ENCODE results near the gene KCNJ2.

DNA sequence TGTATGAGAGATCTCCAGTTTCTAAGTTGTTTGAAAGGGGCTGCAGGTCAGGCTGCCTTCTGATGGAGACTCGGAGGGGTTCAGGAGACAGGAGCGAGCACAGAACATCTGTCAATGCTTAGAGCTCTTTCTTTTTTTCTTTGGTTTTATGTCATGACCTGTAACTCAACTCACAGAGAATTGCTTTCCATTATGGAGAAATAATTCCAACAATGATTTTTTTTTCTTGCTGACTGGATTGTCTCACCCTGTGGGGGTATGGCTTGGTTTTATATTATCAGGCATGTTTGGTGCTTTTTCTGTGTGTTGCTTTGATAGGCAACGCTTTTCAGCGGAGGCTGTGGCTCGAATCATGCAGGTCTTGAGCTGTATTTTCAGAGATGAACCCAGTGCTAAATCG lies 10.7 kb upstream of the KCNJ2 start:
- TF ChIP-seq POLR2A (IDR thresholded peaks at IDR 0.05; ENCODE audit: low read length) (no peak), HOXA7 (CRISPR knock-in tag; IDR thresholded peaks at IDR 0.05) (no peak), ZFP36 (IDR thresholded peaks at IDR 0.05; ENCODE audit: borderline replicate concordance, partially characterized antibody) (no peak), RAD21 (conservative IDR thresholded peaks at IDR 0.05 in 1 of 2, IDR thresholded peaks at IDR 0.05 in 1 of 2) (no peak), CHD4 (IDR thresholded peaks at IDR 0.05; ENCODE audit: borderline replicate concordance) (no peak), ESRRA (IDR thresholded peaks at IDR 0.05; ENCODE audit: borderline replicate concordance, low read length) (no peak)
- TF ChIP-seq, protein P1, sequence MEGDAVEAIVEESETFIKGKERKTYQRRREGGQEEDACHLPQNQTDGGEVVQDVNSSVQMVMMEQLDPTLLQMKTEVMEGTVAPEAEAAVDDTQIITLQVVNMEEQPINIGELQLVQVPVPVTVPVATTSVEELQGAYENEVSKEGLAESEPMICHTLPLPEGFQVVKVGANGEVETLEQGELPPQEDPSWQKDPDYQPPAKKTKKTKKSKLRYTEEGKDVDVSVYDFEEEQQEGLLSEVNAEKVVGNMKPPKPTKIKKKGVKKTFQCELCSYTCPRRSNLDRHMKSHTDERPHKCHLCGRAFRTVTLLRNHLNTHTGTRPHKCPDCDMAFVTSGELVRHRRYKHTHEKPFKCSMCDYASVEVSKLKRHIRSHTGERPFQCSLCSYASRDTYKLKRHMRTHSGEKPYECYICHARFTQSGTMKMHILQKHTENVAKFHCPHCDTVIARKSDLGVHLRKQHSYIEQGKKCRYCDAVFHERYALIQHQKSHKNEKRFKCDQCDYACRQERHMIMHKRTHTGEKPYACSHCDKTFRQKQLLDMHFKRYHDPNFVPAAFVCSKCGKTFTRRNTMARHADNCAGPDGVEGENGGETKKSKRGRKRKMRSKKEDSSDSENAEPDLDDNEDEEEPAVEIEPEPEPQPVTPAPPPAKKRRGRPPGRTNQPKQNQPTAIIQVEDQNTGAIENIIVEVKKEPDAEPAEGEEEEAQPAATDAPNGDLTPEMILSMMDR (IDR thresholded peaks at IDR 0.05): no peak
- TF ChIP-seq, protein P2, sequence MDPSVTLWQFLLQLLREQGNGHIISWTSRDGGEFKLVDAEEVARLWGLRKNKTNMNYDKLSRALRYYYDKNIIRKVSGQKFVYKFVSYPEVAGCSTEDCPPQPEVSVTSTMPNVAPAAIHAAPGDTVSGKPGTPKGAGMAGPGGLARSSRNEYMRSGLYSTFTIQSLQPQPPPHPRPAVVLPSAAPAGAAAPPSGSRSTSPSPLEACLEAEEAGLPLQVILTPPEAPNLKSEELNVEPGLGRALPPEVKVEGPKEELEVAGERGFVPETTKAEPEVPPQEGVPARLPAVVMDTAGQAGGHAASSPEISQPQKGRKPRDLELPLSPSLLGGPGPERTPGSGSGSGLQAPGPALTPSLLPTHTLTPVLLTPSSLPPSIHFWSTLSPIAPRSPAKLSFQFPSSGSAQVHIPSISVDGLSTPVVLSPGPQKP (IDR thresholded peaks at IDR 0.05; ENCODE audit: low read depth, low read length): no peak
- TF ChIP-seq, protein P3, sequence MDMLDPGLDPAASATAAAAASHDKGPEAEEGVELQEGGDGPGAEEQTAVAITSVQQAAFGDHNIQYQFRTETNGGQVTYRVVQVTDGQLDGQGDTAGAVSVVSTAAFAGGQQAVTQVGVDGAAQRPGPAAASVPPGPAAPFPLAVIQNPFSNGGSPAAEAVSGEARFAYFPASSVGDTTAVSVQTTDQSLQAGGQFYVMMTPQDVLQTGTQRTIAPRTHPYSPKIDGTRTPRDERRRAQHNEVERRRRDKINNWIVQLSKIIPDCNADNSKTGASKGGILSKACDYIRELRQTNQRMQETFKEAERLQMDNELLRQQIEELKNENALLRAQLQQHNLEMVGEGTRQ (IDR thresholded peaks at IDR 0.05): no peak
- TF ChIP-seq, protein P4, sequence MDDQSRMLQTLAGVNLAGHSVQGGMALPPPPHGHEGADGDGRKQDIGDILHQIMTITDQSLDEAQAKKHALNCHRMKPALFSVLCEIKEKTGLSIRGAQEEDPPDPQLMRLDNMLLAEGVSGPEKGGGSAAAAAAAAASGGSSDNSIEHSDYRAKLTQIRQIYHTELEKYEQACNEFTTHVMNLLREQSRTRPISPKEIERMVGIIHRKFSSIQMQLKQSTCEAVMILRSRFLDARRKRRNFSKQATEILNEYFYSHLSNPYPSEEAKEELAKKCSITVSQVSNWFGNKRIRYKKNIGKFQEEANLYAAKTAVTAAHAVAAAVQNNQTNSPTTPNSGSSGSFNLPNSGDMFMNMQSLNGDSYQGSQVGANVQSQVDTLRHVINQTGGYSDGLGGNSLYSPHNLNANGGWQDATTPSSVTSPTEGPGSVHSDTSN (IDR thresholded peaks at IDR 0.05): no peak
- TF ChIP-seq, protein P5, sequence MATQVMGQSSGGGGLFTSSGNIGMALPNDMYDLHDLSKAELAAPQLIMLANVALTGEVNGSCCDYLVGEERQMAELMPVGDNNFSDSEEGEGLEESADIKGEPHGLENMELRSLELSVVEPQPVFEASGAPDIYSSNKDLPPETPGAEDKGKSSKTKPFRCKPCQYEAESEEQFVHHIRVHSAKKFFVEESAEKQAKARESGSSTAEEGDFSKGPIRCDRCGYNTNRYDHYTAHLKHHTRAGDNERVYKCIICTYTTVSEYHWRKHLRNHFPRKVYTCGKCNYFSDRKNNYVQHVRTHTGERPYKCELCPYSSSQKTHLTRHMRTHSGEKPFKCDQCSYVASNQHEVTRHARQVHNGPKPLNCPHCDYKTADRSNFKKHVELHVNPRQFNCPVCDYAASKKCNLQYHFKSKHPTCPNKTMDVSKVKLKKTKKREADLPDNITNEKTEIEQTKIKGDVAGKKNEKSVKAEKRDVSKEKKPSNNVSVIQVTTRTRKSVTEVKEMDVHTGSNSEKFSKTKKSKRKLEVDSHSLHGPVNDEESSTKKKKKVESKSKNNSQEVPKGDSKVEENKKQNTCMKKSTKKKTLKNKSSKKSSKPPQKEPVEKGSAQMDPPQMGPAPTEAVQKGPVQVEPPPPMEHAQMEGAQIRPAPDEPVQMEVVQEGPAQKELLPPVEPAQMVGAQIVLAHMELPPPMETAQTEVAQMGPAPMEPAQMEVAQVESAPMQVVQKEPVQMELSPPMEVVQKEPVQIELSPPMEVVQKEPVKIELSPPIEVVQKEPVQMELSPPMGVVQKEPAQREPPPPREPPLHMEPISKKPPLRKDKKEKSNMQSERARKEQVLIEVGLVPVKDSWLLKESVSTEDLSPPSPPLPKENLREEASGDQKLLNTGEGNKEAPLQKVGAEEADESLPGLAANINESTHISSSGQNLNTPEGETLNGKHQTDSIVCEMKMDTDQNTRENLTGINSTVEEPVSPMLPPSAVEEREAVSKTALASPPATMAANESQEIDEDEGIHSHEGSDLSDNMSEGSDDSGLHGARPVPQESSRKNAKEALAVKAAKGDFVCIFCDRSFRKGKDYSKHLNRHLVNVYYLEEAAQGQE (IDR thresholded peaks at IDR 0.05): no peak

All from A549 (cell line).